Measurements from ENCODE around the gene RTN4RL1.
"Not testable (repeated sequence)": the region's sequence is repeated elsewhere in the genome, so short reads cannot be mapped to it uniquely, and the experiment has no call there.

The RTN4RL1 gene

DNA sequence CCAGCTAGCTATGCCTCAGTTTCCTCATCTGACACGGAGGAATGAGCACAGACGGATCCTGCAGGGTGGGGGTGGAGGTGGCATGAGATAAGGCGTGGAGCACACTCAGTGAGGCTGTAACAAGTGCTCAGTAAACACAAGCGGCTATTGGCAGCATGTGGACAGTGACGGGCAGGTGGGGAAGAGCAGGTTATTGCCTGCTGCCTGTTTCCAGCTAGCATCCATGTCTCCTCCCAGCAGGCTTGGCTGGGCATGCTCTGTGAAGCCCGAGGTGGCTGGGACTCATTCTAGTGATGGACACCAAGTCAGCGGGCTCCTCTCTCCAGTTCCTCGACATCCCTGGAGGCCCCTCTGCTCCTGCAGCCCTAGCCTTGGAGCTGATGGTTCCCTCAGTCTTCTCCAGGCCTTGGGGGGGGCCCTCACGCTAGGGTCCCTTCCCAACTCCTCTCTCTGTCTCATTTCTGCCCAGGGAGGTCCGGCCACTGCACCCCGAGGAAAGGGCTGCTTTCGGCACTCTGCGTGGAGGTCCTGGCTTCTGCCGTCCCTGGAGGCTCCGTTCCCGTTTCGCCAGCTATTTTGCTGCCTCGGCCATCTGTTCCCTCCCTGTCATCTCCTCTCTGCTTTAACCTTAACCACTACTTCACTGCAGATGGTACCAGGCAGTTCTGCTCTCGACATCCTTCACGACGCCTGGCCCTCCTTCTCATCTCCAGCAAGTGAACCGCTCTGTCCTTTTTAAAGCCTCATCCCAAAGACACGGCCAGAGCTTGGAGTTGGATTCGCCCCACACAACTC lies 6.2 kb downstream of the RTN4RL1 start:
- in situ Hi-C loops (cut with HindIII; ENCODE audit: low sequenced_read_pairs): no loop called here
- TF ChIP-seq, protein P1, sequence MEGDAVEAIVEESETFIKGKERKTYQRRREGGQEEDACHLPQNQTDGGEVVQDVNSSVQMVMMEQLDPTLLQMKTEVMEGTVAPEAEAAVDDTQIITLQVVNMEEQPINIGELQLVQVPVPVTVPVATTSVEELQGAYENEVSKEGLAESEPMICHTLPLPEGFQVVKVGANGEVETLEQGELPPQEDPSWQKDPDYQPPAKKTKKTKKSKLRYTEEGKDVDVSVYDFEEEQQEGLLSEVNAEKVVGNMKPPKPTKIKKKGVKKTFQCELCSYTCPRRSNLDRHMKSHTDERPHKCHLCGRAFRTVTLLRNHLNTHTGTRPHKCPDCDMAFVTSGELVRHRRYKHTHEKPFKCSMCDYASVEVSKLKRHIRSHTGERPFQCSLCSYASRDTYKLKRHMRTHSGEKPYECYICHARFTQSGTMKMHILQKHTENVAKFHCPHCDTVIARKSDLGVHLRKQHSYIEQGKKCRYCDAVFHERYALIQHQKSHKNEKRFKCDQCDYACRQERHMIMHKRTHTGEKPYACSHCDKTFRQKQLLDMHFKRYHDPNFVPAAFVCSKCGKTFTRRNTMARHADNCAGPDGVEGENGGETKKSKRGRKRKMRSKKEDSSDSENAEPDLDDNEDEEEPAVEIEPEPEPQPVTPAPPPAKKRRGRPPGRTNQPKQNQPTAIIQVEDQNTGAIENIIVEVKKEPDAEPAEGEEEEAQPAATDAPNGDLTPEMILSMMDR (IDR thresholded peaks at IDR 0.05; ENCODE audit: low read depth, low read length): no peak
- no peak overlapping the region for H3K4me3 ChIP-seq (ENCODE audit: low read depth, low read length)
- no peak for DNase-seq (ENCODE audit: low read depth, low spot score)

DNA sequence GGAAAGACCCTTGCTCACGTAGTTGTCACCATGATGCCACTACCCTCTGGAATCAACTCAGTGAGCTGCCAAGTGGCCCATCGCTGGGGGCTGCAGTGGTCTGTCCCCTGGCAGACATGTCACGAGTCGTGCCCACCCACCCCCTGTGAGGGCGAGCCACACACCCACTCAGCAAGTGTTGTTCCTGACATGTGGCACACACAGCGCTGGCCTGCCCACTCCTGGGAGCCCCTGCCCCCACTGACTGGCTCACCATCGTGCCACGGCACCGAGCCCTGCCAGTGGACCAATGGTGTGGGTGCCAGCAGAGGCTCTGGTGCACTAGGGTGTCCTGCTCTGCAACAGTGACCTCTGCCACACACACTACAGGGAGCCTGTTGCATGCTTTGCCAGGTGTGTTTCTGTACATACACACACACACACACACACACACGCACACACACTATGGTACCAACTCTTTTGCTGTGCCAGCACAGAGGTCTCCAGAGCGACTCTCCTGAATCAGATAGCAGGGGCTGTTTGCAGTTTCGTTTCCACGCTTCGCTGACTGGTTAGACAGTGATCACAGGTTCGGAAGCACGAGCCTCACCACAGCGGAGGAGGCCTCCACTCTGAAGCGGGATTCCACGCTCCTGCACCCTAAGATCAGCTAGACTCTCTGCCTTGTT lies 7.7 kb downstream of the RTN4RL1 start:
- TF ChIP-seq, protein P1 (IDR thresholded peaks at IDR 0.05; ENCODE audit: low read depth, low read length): no peak
- no peak for DNase-seq (ENCODE audit: low read depth, low spot score)
- H3K4me3 ChIP-seq (ENCODE audit: low read depth, low read length): no peak overlapping the region
- in situ Hi-C loops (cut with HindIII; ENCODE audit: low sequenced_read_pairs): no loop called here

DNA sequence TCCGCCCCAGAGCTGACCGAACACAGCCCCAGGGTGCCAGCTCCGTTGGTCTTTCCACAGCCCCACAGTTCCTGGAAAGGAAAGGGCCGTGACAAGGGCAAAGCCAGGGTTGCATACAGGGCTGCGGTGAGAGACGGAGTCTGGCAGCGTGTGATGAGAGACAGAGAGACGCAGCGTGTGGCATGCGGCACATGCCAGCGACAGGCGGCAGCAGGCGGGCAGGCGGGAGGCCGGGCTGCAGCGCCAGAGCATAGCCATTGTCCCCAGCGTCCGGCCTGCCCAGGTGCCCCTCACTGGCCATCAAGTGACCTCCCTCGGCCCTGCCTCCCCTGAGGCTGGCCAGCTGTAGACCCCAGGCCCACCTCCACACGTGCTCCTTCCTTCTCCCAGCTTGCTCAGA lies 8.6 kb downstream of the RTN4RL1 start:
- in situ Hi-C loops (cut with HindIII; ENCODE audit: low sequenced_read_pairs): no loop called here

DNA sequence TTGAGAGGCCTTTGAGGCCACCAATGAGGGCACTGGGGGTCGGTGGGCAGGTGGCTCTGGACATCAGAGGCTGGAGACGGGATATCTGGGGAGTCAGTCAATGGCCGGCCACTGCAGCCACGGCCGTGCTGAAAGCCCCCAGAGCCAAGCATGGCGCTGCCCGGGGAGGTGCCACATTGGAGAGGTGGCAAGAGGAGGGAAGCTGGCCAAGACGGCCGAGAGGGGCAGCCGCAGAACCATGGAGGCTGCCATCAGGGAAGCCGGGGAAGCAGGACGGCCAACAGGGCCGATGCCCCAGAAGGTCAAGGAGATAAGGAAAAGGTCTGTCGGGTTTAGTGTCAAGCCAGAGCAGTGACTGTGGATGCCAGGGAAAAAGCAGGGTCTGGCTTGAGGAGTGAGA lies 9.8 kb downstream of the RTN4RL1 start:
- TF ChIP-seq, protein P1 (IDR thresholded peaks at IDR 0.05; ENCODE audit: low read depth, low read length): no peak
- no peak for DNase-seq (ENCODE audit: low read depth, low spot score)
- in situ Hi-C loops (cut with HindIII; ENCODE audit: low sequenced_read_pairs): no loop called here

More for the DNA sequence above, 8.6 kb downstream of the RTN4RL1 start:
- no peak for DNase-seq (ENCODE audit: low read depth, low spot score)
- no peak overlapping the region for H3K4me3 ChIP-seq (ENCODE audit: low read depth, low read length)
- TF ChIP-seq, protein P1 (IDR thresholded peaks at IDR 0.05; ENCODE audit: low read depth, low read length): no peak

DNA sequence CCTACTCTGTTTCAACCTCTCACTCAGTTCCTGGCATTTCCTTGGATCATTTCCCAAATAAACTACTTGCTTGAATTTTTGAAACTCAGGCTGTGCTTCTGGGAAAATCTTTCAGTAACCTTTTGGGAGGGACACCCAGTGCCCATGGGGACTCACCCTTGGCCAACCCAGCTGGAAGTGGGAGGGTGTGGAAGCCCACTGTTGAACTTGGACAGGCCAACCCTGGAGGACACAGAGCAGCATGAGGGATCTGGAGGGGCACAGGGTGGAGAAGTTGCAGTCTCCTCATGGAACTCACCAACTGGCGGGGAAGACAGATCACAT lies 11.2 kb downstream of the RTN4RL1 start:
- in situ Hi-C loops (cut with HindIII; ENCODE audit: low sequenced_read_pairs): no loop called here
- TF ChIP-seq, protein P1 (IDR thresholded peaks at IDR 0.05; ENCODE audit: low read depth, low read length): no peak
- no peak overlapping the region for H3K4me3 ChIP-seq (ENCODE audit: low read depth, low read length)
- DNase-seq (ENCODE audit: low read depth, low spot score): no peak

More for the DNA sequence above, 9.8 kb downstream of the RTN4RL1 start:
- H3K4me3 ChIP-seq (ENCODE audit: low read depth, low read length): no peak overlapping the region

DNA sequence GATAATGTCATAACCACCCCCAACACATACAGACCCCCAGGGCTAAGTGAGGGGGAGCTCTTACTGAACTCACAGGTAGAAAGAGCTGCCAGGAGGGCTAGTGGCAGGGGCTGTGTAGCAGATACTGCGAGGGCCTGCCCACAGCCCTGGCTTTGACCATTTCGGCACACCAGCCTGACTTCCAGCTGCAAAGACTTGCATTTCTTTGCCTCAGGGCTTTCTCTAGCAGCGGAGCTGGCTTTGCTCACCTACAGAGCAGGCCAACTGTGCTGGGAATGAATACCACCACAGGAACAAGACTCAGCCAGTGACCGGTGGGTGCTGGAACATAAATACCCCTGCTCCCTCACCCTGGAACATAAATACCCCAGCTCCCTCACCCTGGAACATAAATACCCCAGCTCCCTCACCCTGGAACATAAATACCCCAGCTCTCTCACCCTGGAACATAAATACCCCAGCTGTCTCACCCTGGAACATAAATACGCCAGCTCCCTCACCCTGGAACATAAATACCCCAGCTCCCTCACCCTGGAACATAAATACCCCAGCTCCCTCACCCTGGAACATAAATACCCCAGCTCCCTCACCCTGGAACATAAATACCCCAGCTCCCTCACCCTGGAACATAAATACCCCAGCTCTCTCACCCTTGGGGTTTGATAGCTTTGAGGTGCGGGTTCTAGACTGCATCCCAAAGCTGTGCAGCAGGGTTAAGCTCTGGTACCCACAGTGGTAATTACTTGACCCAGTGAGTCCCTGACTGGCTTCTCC lies 11.7 kb downstream of the RTN4RL1 start:
- H3K4me3 ChIP-seq (ENCODE audit: low read depth, low read length); in situ Hi-C loops (cut with HindIII; ENCODE audit: low sequenced_read_pairs): not testable (repeated sequence)

More for the DNA sequence above, 11.7 kb downstream of the RTN4RL1 start:
- DNase-seq (ENCODE audit: low read depth, low spot score): not testable (repeated sequence)
